GM19099 (cell line): Measurements from ENCODE around the gene SNX10.

Experiments used
- POLR2A ChIP-seq: IDR thresholded peaks from 3 replicates; pipeline ENCODE4 v1.6.1; 2011; ENCODE audit warnings: low read depth; ENCODE audit not compliant: insufficient read length; ENCODE audit errors: extremely low read depth

The SNX10 gene

GRCh38 chr7:26320878-26321277 lies 29.2 kb downstream of the SNX10 start:
- no peak for TF ChIP-seq POLR2A

- TF ChIP-seq POLR2A: no peak
These were observed 29.8 kb downstream of the SNX10 start for GRCh38 chr7:26321435-26321834.

- no peak for TF ChIP-seq POLR2A
These were observed 34.5 kb downstream of the SNX10 start for GRCh38 chr7:26326211-26326610.

GRCh38 chr7:26328498-26329390 lies 37.1 kb downstream of the SNX10 start:
- no peak for TF ChIP-seq POLR2A

- TF ChIP-seq POLR2A: no peak
These were observed 38.0 kb downstream of the SNX10 start for GRCh38 chr7:26329520-26330255.

GRCh38 chr7:26331113-26331512 lies 39.5 kb downstream of the SNX10 start:
- TF ChIP-seq POLR2A: no peak

GRCh38 chr7:26331789-26332188 lies 40.1 kb downstream of the SNX10 start:
- no peak for TF ChIP-seq POLR2A

GRCh38 chr7:26332698-26333097 lies 41.0 kb downstream of the SNX10 start:
- no peak for TF ChIP-seq POLR2A

GRCh38 chr7:26334166-26334859 lies 42.7 kb downstream of the SNX10 start:
- TF ChIP-seq POLR2A: no peak

GRCh38 chr7:26337232-26337865 lies 45.7 kb downstream of the SNX10 start:
- no peak for TF ChIP-seq POLR2A

GRCh38 chr7:26340476-26341018 lies 48.9 kb downstream of the SNX10 start:
- no peak for TF ChIP-seq POLR2A

GRCh38 chr7:26343320-26343832 lies 51.7 kb downstream of the SNX10 start:
- TF ChIP-seq POLR2A: no peak

GRCh38 chr7:26343837-26344236 lies 52.2 kb downstream of the SNX10 start:
- no peak for TF ChIP-seq POLR2A

GRCh38 chr7:26345202-26345601 lies 53.5 kb downstream of the SNX10 start:
- TF ChIP-seq POLR2A: no peak
